Kidney tubule cell (primary cell): ENCODE measurements around the gene ABHD17A.
"Not testable (repeated sequence)": the region's sequence is repeated elsewhere in the genome, so short reads cannot be mapped to it uniquely, and the experiment has no call there.

ENCODE experiments used
- DNase-seq: peaks from one replicate; pipeline ENCODE4 v3.0.0-alpha.2; 2018; ENCODE audit warnings: low spot score

ABHD17A gene

GRCh38 chr19:1910177-1910576 lies 24.9 kb upstream of the ABHD17A start:
- no peak for DNase-seq

GRCh38 chr19:1909761-1910080 lies 24.4 kb upstream of the ABHD17A start:
- no peak for DNase-seq

DNA sequence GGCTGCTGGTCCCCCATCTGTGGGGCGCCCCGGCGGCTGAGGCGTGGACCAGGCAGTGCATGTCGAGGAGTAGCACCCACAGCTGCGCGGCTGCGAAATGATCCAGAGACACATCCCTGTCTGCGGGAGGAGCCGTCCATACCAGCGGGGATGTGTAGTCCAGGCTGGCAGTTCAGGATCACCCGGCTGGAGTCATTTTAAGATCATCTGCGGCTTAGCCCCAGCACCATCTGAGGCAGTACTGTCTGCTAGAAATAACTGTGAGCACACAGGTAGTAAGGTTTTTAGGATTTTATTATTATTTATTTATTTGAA lies 23.0 kb upstream of the ABHD17A start:
- no peak for DNase-seq

DNA sequence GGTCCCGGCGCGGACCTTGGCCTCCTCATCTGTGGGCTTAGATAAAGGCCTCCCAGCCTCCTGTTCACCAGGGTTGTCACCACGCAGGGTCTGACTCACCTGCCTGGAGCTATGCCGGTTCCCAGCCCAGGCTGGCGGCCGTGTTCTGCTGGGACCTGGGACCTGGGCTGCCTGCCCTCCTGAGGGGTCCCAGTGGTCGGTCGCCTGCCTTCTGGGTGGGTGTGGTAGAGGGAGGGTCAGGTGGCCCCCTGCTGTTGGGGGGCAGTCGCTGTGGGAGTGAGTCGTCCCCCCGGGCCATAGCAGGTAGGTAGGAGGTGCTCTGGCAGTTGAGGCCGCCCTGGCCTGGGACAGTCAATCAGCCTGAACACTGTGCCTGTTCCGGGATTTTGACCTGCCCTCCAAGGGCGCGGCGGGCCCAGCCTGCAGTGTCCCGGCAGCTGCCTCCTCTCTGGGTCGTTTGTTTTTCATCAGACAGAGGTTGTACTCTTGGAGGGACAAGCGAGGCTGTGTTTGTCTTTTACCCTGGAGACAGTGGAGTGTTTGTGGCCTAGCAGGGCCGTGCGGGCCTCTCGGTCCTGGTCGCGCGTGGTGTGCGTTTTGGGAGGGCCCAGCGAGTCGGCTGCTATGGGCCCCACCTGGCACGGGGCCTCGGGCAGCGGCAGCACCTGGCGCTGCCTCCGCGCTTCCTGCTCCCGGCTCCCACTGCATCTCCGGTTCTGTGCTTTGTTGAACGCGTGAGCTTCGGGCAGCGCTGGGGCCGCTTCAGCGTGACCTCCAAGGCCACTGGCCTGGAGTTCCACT lies 22.5 kb upstream of the ABHD17A start:
- peak; percentile 72 for DNase-seq

DNA sequence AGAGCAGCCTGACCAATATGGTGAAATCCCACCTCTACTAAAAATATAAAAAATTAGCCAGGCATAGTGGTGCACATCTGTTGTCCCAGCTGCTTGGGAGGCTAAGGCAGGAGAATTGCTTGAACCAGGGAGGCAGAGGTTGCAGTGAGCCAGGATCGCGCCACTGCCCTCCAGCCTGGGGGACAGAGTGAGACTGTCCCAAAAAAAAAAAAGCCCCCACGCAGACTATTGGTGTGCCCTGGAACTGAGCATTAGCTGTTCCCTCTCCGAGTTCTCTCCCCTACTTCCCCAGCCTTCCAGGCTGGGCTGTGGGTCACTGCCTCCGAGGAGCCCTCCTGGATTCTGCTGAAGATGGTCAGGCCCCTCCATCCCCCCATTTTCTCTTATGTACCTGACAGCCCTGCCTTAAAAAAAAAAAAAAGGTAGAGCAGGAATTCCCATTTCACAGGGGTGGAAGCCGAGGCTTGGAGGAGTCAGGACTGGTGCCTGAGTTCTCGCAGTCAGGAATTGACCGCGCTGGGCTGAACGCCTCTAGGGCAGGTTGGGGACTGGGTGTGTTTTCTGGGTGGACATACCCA lies 21.8 kb upstream of the ABHD17A start:
- DNase-seq: no peak

DNA sequence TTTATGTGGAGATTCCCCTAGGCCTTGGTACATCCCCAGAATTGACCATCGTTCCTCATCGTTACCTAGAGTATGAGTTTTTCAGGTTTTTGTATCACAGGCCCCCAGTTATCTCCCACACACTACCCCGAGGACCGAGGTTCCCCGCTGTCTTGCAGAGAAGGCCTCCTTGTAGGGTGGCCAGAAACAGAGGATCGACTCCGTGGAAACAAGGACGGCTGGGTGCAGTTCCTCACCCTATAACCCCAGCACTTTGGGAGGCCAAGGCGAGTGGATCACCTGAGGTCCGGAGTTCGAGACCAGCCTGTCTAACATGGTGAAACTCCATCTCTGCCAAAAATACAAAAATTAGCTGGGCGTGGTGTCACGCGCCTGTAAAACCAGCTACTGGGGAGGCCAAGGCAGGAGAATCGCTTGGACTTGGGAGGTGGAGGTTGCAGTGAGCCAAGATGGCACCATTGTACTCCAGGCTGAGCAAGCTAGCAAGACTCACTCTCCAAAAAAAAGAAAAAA lies 20.6 kb upstream of the ABHD17A start:
- DNase-seq: no peak

DNA sequence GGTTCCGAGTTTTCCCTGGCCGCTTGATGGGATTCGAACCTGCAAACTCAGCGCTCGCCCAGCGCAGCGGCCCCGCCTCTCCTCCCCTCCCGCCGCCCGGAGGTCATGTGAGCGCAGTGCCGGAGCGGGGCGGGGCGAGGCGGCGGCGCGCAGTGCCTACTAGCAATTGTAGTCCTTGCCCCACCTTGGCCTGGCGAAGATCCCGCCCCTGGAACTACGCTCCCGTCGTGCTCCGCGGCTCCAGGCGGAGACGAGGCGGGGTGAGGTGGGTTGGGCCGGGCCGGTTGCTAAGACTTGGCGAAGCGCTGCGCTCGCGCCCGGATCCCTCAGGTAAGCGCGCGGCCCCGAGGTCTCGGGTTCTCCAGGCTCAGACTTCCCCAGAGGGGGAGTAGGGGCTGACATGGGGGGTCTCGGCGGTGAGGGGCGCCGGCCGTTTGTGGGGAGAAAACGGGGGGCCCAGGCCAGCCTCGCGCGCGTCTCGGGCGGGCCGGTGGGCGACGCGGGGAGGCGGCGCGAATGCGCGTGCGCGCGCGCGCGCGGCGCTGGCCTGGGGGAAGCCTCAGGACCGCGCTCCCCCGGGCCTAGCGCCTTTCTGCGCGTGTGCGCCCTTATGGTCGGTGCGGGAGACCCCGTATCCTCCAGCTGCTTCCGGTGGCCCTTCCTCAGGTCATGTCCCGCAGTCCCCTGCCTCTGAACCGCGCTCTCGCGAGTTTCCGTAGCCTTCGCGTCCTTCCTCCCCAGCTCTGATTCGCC lies 20.0 kb upstream of the ABHD17A start, which contains the start of the genes ADAT3 and SCAMP4:
Gene ADAT3 (plus strand): TSS at position 290 of the 753 bp plus-strand sequence. CDS start 6,649 bp downstream, outside the sequence.
Gene SCAMP4 (plus strand): TSS at position 290 of the 753 bp plus-strand sequence. CDS start 9,621 bp downstream, outside the sequence.
- DNase-seq: peak; percentile 99

DNA sequence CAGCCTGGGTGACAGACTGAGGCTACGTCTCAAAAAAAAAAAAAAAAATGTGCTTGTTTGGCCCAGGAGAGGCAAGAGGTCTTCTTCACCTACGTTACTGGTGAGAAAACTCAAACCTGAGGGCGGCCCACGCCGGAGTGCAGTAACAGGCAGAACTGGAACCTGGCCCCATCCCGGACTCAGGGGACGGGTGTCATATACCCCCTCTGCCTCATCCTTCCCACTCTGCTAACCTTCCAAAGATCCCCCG lies 19.5 kb upstream of the ABHD17A start:
- DNase-seq: no peak

DNA sequence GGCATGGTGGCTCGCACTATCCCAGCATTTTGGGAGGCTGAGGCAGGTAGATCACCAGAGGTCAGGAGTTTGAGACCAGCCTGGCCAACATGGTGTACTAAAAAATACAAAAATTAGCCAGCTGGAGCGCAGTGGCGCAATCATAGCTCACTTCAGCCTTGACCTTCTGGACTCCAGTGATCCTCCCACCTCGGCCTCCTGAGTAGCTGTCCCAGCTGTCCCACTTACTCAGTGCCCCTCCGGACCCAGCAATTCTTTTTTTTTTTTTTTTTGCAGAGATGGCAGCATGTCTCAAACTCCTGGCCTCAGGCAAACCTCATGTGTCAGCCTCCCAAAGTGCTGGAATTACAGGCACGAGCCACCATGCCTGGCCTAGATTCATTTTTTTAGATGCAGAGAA lies 17.6 kb upstream of the ABHD17A start:
- no peak for DNase-seq

DNA sequence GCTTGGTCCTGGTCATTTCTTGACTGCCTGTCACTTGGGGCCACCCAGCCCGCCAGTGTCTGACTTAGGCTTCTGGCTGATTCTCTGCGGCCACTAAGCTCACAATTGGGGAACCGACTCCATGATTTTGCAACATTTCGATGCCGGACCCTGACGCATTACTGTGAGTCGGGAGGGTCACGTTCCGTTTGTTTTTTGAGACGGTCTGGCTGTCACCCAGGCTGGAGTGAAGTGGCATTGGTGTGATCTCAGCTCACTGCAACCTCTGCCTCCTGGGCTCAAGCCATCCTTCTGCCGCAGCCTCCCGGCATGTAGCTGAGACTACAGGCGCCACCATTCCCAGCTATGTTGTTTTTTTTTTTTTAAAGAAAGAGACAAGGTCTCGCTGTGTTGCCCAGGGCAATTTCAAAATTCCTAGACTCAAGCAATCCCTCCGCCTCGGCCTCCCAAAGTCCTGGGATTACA lies 16.7 kb upstream of the ABHD17A start:
- no peak for DNase-seq

DNA sequence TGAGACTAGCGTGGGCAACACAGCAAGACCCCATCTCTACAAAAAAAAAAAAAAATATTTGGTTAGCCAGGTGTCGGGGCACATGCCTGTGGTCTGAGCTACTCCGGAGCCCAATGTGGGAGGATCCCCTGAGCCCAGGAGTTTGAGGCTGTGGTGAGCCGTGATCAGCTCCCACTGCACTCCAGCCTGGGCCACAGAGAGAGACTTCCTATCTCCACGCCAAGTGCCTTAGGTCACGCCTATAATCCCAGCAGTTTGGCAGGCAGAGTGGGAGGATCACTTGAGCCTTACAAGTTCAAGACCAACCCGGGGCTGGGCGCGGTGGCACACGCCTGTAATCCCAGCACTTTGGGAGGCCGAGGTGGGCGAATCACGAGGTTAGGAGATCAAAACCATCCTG lies 11.2 kb upstream of the ABHD17A start:
- no peak for DNase-seq

- no peak for DNase-seq
Observed at GRCh38 chr19:1893791-1894190, 8.5 kb upstream of the ABHD17A start.

DNA sequence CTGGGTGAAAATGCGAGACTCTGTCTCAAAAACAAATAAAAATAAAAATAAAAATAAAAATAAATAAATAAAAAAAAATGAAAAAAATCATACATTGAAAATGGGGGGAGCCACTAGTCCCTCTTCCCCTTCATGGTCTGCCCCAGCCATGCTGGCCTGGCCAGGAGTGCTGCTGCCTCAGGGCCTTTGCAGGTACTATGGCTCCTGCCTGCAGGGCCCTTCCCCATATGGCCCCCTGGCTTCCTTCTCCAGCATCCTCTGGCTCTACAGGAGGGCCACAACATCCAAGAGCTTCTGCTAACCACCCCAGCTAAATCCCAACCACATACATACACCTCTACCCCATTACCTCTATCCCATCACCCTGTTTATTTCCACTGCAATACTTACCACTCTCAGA lies 4.6 kb upstream of the ABHD17A start:
- DNase-seq: no peak

DNA sequence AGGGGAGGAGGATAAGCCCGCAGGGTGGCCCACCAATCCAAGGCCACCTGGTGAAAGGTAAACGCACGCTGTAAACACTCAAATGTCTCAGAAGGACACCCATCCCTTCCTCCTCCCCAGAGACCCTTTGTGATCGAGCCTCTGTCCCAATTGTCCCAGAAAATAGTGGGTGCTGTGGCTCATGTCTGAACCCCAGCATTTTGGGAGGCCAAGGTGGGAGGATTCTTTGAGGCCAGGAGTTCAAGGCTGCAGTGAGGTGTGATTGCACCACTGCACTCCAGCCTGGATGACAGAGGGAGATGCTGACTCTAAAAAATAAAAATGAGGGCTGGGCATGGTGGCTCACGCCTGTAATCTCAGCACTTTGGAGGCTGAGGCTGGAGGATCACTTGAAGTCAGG lies 3.1 kb upstream of the ABHD17A start:
- DNase-seq: no peak

GRCh38 chr19:1886360-1886759 lies 1.1 kb upstream of the ABHD17A start:
- not testable (repeated sequence) for DNase-seq

GRCh38 chr19:1884719-1885334 lies 469 bp downstream of the ABHD17A start:
- no peak for DNase-seq

DNA sequence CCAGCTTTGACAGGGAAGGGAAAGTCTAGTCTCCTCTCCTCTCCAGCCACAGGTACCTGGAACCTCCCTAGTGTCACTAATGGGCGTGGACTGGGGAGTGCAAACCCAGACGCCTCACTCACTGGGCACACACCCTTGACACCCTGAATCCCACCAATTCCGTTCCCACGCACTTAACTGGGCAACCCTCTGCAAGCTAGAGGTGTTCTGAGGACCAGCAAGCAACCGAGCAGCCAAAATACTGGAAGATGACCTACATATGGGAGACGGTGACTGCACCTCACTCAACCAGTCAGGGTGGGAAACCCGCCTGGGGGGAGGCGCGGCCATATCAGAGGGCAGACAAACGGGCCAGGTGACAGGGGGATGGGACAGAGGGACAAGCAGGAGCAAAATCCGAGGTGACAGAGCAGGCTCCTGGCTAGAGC lies 991 bp downstream of the ABHD17A start:
- no peak for DNase-seq

GRCh38 chr19:1883784-1884183 lies 1.5 kb downstream of the ABHD17A start:
- DNase-seq: no peak

- no peak for DNase-seq
Observed at GRCh38 chr19:1882786-1883692, 2.3 kb downstream of the ABHD17A start.

DNA sequence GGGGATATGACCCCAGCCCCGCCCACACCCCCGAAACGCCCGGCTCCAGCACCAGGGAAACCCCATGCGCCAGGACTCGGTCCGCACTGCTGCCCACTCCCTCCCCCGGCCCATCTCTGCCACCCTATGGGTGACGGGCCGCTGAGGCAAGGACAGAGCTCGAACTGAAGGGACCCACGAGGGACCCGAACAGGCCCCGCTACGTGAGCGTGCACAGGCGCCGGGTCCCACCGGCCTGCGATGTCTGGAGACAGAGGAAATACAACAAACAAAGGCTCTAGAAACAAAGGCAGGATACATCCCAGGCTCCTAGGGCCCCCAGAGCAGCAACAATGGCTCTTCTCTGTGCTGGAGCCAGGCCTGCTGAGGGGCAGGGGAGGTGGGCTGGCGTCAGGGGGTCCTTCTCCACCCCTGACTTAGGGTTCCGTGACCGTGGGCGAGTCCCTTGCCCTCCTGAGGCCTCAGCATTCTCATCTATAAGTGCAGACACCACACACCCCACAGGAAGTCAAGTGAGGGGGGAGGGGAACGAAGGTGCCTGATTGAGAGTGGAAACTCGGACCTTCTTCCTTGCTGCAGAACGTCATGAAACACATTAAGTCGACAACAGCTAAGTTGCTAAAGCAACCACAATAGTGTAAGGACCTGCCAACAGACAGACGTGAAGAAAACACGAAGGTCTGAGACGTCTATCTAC lies 3.1 kb downstream of the ABHD17A start:
- no peak for DNase-seq
